HG02763 (cell line): ENCODE data around the gene VPS13C.
A peak's percentile ranks its signal among the peaks of the same experiment; 100 is the strongest.
"Not testable (repeated sequence)": the region's sequence is repeated elsewhere in the genome, so short reads cannot be mapped to it uniquely, and the experiment has no call there.

Experiments
- ATAC-seq: cut with Tn5 transposase; IDR thresholded peaks from one replicate; pipeline ENCODE4 v1.9.1; 2021; ENCODE audit warnings: mild to moderate bottlenecking, moderate library complexity; ENCODE audit not compliant: unreplicated experiment

Gene VPS13C

DNA sequence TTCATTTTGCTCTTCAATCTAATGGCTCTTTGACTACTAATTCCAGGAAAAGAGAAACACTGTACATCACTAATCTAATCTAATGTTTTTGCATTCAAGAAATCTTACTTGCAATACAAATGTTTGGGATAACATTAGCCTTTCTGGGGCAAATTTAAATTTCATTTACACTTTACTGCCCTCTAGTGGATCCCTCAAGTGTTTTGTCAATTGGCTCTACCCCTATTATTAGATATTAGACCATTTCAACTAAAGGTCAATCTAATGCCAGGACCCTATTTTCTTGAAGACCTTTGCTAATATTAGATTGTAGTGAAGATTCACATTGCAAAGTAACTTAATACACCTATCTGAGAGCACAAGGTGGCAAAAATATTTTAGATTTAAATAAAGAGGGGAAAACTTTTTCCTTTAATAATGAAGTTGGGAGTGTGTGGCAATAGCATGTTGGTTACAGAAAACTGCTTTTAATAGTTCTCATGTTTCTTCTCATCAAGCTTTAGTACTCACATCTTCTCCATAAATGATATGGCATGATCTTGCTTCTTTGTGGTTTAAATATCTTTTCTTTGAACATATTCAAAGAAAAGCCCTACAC lies 11.6 kb upstream of the VPS13C start:
- no peak for ATAC-seq

GRCh38 chr15:62069551-62069950 lies 9.3 kb upstream of the VPS13C start:
- ATAC-seq = no peak

GRCh38 chr15:62068810-62069167 lies 8.5 kb upstream of the VPS13C start:
- no peak for ATAC-seq

DNA sequence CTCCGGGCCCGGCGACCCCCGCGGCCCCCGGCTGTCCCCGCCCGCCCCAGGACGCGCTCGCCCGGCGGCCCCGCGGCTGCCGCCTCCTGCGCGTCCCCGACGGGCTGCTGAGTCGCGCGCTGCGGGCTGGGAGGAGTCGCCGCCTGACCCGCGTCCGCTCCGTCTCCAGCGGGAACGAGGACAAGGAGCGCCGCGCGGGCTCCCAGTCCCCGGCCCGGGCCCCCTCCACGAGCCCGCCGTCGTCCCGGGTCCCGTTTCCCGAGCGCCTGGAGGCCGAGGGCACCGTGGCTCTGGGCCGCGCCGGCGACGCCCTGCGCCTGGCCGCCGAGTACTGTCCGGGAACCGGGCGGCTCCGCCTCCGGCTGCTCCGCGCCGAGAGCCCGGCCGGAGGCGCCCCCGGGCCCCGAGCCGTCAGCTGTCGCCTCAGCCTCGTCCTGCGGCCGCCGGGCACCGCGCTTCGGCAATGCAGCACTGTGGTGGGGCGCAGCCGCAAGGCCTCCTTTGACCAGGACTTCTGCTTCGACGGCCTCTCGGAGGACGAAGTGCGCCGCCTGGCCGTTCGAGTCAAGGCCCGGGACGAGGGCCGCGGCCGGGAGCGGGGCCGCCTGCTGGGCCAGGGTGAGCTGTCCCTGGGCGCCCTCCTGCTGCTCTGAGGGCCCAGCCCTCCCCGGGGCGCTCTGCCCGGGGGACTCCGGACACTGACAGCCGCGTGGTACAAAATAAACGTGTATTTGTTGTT lies 8.0 kb upstream of the VPS13C start:
- peak; percentile 36 for ATAC-seq

GRCh38 chr15:62067448-62068044 lies 7.3 kb upstream of the VPS13C start:
- no peak for ATAC-seq

DNA sequence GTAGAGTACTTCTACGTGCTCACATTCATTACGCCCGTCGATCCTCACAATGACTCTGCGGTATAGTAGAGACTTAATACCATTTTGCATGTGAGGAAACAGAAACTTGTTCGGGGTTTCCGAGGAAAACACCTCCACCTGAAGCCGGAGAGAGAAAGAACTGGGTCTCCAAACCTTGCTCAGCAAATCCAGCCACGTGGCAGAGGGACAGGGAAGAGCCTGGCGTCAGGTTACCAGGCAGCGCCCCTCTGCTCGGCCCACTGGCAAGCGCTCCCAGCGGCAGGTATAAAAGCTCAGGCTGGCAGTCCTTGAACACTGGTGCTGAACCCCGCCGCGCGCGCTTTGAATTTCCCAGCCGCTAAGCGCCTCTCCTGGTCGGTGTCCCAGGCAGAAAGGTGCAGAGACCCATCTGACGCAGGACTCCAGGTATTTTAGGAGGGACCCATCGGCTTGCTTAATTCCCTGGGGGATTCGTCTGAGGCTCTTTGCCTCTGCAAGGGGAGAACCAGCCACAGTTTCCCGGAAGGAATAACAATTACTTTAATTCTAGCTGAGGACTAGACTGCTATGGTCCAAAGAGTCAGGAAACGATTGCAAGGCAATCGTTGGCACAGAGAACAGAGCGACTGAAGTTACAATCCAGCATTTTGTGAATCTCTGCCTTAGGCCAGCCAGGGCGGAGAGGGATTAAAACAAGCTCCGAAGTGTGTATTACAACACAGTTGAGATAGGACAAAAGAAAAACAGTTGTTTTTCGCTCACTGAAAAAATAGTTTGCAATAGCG lies 6.6 kb upstream of the VPS13C start, which contains the start of gene C2CD4A:
C2CD4A (plus strand) TSS at position 315 of the 785 bp plus-strand sequence. CDS start 637 bp downstream, outside the sequence.
- no peak for ATAC-seq

DNA sequence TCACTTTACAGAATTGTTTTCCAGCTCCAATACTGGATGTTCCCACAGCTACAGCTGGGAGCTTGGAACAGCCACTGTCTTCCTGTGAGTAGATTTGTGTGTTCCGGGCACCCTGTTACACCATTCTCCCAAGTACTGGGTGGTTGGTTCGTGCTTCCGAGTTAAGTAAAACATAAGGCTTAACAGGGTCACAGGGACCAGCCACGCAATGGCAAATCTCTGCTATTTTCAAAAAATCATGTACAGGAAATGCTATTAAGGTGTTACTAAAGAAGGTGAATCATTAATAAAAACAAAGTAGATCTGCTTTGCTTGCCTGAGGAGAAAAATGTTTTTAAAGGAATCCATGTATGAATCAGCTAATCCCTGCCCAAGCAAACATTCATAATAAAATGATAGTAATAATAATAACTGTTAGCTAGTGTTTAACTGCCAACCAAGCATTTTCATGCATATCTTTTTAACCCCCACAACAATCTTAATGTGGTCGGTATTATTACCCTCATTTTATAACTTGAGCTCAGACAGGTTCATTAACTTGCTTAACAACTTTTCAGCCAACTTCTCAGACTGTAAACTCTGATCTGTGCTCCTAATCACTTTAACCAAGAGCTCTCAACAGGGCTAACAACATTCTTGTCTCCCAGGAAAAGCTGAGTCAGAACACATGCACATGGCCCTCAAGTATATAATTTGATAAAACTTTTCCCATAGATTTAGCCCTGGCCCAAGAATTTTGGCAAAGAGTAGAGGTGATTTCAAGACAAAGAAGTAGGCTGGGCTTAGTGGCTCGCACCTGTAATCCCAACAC lies 3.8 kb upstream of the VPS13C start:
- ATAC-seq = no peak

- no peak for ATAC-seq
These were observed 641 bp upstream of the VPS13C start for GRCh38 chr15:62060896-62061280.

- ATAC-seq = peak; percentile 63
These were observed 483 bp downstream of the VPS13C start for GRCh38 chr15:62059816-62060112.

DNA sequence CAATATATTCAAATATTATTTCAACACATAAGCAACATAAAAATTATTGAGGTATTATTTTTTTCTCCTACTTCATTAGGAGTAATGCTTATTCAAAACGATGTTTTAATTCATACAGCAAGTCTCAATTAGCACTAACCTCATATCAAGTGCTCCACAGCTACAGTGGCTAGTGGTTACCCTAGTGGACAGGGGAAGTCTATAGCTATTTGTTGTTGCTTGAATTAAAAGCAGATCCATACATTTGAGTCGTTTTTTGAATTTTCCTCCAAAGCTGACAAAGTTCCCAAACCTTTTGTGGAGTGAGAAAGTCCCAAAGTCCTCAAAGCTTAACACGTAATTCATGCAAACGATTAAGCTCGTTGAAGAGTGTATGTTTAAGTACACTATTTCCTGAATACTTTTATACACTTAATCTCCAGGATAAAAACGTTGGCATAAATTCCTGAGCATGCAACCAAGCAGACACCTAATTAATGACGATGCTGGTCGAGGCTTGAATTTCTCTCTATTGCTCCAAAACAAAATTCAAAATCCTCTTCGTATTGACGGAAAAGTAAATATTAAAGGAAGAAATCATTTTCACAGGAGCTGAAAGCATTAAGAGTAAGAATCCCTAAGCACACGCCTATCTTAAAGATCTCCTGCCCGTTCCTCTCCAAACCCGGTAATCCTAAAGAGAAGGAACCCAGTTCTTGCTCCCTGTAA lies 985 bp downstream of the VPS13C start:
- no peak for ATAC-seq

GRCh38 chr15:62058327-62059028 lies 1.8 kb downstream of the VPS13C start:
- ATAC-seq = no peak

DNA sequence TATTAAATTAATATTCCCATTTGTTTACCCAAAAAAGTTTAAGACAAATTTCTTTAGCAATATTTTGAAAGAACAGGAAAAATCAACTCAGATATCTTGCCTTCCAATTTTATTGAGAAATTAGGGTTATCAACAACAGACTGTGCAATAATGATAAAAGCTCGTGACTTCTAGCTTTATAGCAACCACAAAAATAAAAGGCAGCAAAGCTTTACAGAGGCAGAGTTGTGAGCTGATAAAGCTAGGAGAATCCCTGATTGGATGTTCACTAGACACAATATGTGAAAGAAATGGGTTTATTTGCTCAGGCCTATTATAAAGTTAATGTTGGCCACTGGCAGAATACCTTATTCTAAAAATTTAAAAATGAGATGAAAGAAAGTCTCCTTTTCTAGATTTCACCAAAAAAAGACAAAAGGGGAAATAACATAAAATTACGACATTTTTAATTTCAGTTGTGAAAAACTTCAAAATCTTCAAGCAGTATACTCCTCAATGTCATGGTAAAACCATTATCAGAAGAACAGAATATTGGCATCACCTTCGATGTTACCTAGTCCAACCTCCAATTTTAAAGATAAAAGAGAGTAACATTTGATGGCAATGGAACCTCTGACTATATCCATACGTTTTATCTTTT lies 2.8 kb downstream of the VPS13C start:
- no peak for ATAC-seq

DNA sequence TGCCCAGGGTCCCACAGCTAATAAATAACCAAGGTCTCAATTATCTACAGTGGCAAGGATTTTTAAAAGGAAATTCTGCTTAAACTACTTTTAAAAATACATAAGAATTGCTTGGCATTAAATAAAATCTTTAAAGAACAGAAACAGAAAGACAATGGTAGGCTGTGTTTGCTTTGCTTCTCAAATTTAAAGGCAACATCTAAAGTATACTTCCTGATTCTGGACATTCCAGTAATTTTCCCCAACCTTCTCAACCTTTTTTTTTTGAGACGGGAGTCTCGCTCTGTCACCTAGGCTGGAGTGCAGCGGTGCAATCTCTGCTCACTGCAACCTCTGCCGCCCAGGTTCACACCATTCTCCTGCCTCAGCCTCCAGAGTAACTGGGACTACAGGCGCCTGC lies 5.3 kb downstream of the VPS13C start:
- ATAC-seq = no peak

DNA sequence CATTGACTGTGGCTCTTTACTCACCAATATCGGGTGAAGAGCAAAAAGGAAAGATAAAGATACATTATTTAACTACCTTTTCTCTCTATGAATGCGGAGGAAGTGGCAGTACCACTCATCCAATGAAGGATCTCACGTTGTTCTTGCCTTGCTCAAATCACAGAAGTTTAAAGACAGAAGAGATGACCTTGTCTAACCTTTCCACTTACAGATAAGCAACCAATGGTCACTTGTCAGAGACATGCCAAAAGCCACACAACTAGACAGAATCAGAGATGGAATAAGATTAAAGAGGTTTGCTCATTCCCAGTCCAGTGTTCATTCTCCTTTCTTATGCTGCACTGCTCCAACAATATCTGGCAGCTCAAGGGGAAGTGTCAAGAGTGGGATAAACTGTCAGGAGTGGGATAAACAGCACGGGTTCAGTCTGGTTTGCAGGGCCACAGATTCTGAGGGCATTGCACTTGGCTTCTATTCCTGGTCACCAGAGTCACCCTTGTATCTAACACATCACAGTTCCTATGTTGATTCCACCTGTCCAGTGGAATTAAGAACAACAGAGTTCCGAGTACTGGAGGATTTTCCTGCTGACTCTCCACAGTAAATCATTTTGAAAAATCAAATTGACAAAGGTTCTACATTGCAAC lies 6.7 kb downstream of the VPS13C start:
- ATAC-seq = no peak

- ATAC-seq = no peak
These were observed 7.5 kb downstream of the VPS13C start for GRCh38 chr15:62052713-62053112.

DNA sequence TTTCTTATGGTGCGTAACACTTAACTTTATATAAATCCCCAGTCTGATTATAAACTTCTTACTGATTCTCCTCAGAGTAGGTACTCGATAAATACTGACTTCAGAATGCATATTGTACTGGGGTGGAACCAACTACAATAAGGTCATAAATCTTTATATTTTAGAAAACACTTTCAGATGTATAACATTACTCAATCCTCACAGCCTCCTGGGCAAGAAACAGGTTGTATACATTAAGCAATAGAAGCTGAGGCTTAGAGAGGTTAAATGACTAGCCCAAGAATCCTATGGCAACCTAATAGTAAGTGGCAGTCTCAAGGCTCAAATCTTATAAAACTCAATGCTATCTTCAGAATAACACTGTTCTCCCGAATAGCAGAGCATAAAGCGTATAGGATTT lies 9.1 kb downstream of the VPS13C start:
- no peak for ATAC-seq

- no peak for ATAC-seq
These were observed 10.1 kb downstream of the VPS13C start for GRCh38 chr15:62050115-62050514.

- ATAC-seq = not testable (repeated sequence)
These were observed 12.0 kb downstream of the VPS13C start for GRCh38 chr15:62048254-62048653.
